DND-41 (cell line): ENCODE measurements around the gene SLC15A5.

Experiments
- ATAC-seq: fragments of 200-7000 bp; cut with Tn5 transposase; 3 replicates; pipeline ENCODE4 v1.9.1; 2021; ENCODE audit warnings: low read depth; ENCODE audit not compliant: insufficient read depth
- DNase-seq: peaks from one replicate; pipeline ENCODE4 v3.0.0-alpha.2; 2020
- H2AFZ ChIP-seq: 2 replicates; pipeline ENCODE4 v1.6.0; 2012; ENCODE audit warnings: low read depth, low read length
- H3K27ac ChIP-seq: 2 replicates; pipeline ENCODE4 v1.5.1; 2012; ENCODE audit warnings: low read length, inconsistent platforms
- H3K27me3 ChIP-seq: fragments of 200-600 bp; sonication (generic); 2 replicates; pipeline ENCODE4 v1.6.0; 2012; ENCODE audit warnings: low read length, mild to moderate bottlenecking, inconsistent platforms; ENCODE audit not compliant: insufficient read depth, poor library complexity
- H3K36me3 ChIP-seq: 2 replicates; pipeline ENCODE4 v1.5.1; 2012; ENCODE audit warnings: low read length, inconsistent platforms; ENCODE audit not compliant: insufficient read depth
- H3K4me1 ChIP-seq: 2 replicates; pipeline ENCODE4 v1.5.1; 2012; ENCODE audit warnings: mild to moderate bottlenecking, low read length; ENCODE audit not compliant: insufficient read depth
- H3K4me2 ChIP-seq: 2 replicates; pipeline ENCODE4 v1.6.0; 2012; ENCODE audit warnings: mild to moderate bottlenecking, moderate library complexity, low read length, inconsistent platforms; ENCODE audit not compliant: insufficient read depth
- H3K4me3 ChIP-seq, 2 experiments: fragments of 200-600 bp in 1 of 2; shearing (Covaris generic) in 1 of 2; 2 replicates each; pipeline ENCODE4 v1.5.1; 2012 to 2016; ENCODE audit warnings: inconsistent platforms in 2 of 2, low read length in 2 of 2, mild to moderate bottlenecking in 2 of 2, low read depth in 1 of 2, moderate library complexity in 1 of 2
- H3K79me2 ChIP-seq: 2 replicates; pipeline ENCODE4 v1.6.0; 2012; ENCODE audit warnings: low read length, inconsistent platforms; ENCODE audit not compliant: insufficient read depth
- H3K9ac ChIP-seq: 2 replicates; pipeline ENCODE4 v1.6.0; 2012; ENCODE audit warnings: low read depth, mild to moderate bottlenecking, inconsistent platforms, low read length, moderate library complexity
- H3K9me3 ChIP-seq: 2 replicates; pipeline ENCODE4 v1.5.1; 2012; ENCODE audit warnings: low read length, moderate library complexity, mild to moderate bottlenecking, inconsistent platforms; ENCODE audit not compliant: insufficient read depth, severe bottlenecking
- H4K20me1 ChIP-seq: 2 replicates; pipeline ENCODE4 v1.6.0; 2012; ENCODE audit warnings: low read length; ENCODE audit not compliant: insufficient read depth
- CTCF ChIP-seq: IDR thresholded peaks from 2 replicates; pipeline ENCODE4 v1.5.1; 2012; ENCODE audit warnings: borderline replicate concordance, low read length, moderate library complexity, mild to moderate bottlenecking; ENCODE audit not compliant: poor library complexity, severe bottlenecking; ENCODE audit errors: extremely low read depth
- EZH2 ChIP-seq: IDR thresholded peaks from 3 replicates; pipeline ENCODE4 v1.6.1; 2012; ENCODE audit warnings: borderline replicate concordance, low read depth, mild to moderate bottlenecking, moderate library complexity, low read length, inconsistent platforms; ENCODE audit not compliant: severe bottlenecking

The SLC15A5 gene

GRCh38 chr12:16152885-16153673, 124.4 kb downstream of the SLC15A5 start:
- DNase-seq (no peak), ATAC-seq (no peak)
- H3K4me3 ChIP-seq: no peak overlapping the region
- H3K4me2 ChIP-seq: no peak overlapping the region
- no peaks in the 10 kb centered on the region for H3K4me1 ChIP-seq
- H4K20me1 ChIP-seq: no peaks in the 10 kb centered on the region
- H2AFZ ChIP-seq: no peak overlapping the region
- H3K79me2 ChIP-seq: no peaks in the 10 kb centered on the region
- no peaks in the 10 kb centered on the region for H3K9me3 ChIP-seq
- no peaks in the 10 kb centered on the region for H3K36me3 ChIP-seq
- TF ChIP-seq EZH2 (no peak), CTCF (no peak)
- H3K9ac ChIP-seq: no peak overlapping the region
- no peaks in the 10 kb centered on the region for H3K27me3 ChIP-seq
- H3K27ac ChIP-seq: no peak overlapping the region

- Histone ChIP-seq H2AFZ (no peak overlapping the region), H3K4me3 (no peak overlapping the region), H3K4me1 (no peaks in the 10 kb centered on the region), H3K27ac (no peak overlapping the region), H3K9me3 (no peaks in the 10 kb centered on the region), H3K27me3 (no peaks in the 10 kb centered on the region), H3K9ac (no peak overlapping the region), H3K4me2 (no peak overlapping the region), H4K20me1 (no peaks in the 10 kb centered on the region), H3K36me3 (no peaks in the 10 kb centered on the region), H3K79me2 (no peaks in the 10 kb centered on the region)
- ATAC-seq (no peak), DNase-seq (no peak)
- TF ChIP-seq EZH2 (no peak), CTCF (no peak)
These were observed 127.2 kb downstream of the SLC15A5 start for GRCh38 chr12:16150276-16150675.

GRCh38 chr12:16148938-16149337, 128.5 kb downstream of the SLC15A5 start:
- no peak overlapping the region for H3K27ac ChIP-seq
- H3K4me1 ChIP-seq: no peaks in the 10 kb centered on the region
- H3K9me3 ChIP-seq: no peaks in the 10 kb centered on the region
- no peaks in the 10 kb centered on the region for H4K20me1 ChIP-seq
- TF ChIP-seq EZH2 (no peak), CTCF (no peak)
- no peaks in the 10 kb centered on the region for H3K27me3 ChIP-seq
- DNase-seq: no peak
- H3K4me2 ChIP-seq: no peak overlapping the region
- ATAC-seq: no peak
- H3K79me2 ChIP-seq: no peaks in the 10 kb centered on the region
- H3K9ac ChIP-seq: no peak overlapping the region
- no peak overlapping the region for H2AFZ ChIP-seq
- H3K36me3 ChIP-seq: no peaks in the 10 kb centered on the region
- H3K4me3 ChIP-seq: no peak overlapping the region
